K562 (cell line): ENCODE measurements around the gene PON3. TPM values are rescaled to one million over a fixed set of nuclear protein-coding genes. Genes with fewer than 3 reads are reported as not detected.

Source experiments
- ATAC-seq: fragments of 200-7000 bp; cut with Tn5 transposase; 3 replicates; pipeline ENCODE4 v1.9.1; 2020; ENCODE audit warnings: moderate library complexity
- BruUV-seq: library from RNA; stranded (reverse); fragments of 400-500 nt; replicated peaks from 2 replicates; lab custom pipeline; 2021; lab: Mats Ljungman, UMichigan
- CTCF ChIA-PET: fragments of 300-600 bp; formaldehyde crosslinking; extraction: SDS; loops from one replicate; lab custom pipeline; 2021; ENCODE audit warnings: low intra/inter-chr PET ratio; lab: Yijun Ruan, JAX
- POLR2A ChIA-PET: fragments of 300-600, 350-650 bp; sonication (Branson Sonifier 250); formaldehyde crosslinking; extraction: SDS; loops from one replicate; lab custom pipeline; 2021; ENCODE audit warnings: antibody characterized with exemption, inconsistent platforms; lab: Yijun Ruan, JAX
- DNase-seq, 4 experiments: peaks; one replicate each; pipeline versions ENCODE4 v3.0.0 to v3.0.0-alpha.2; 2011 to 2018; ENCODE audit warnings: low spot score in 3 of 4, mixed read lengths in 3 of 4; ENCODE audit errors: extremely low read depth in 1 of 4
- FAIRE-seq: peaks from 2 replicates; lab custom pipeline; 2011; peaks lifted over from hg19 to GRCh38; lab: Jason Lieb, UNC
- H2AFZ ChIP-seq: 2 replicates; pipeline ENCODE4 v1.6.0; 2011; ENCODE audit warnings: low read depth, low read length, control low read depth, inconsistent platforms
- H3K27ac ChIP-seq: fragments of 200-600 bp; 3 replicates; pipeline ENCODE4 v1.8.0; 2011; ENCODE audit warnings: low read depth, mild to moderate bottlenecking, control low read depth, inconsistent platforms, low read length, moderate library complexity, mixed read lengths; ENCODE audit errors: extremely low read depth
- H3K27me3 ChIP-seq, 2 experiments: fragments of 300-600 bp in 1 of 2; 2 replicates in 1 of 2; 3 replicates in 1 of 2; pipeline versions ENCODE4 v1.6.0 to v1.8.0; 2011; ENCODE audit warnings: inconsistent platforms in 2 of 2, low read length in 2 of 2, mild to moderate bottlenecking in 1 of 2, mixed read lengths in 1 of 2, moderate library complexity in 1 of 2; ENCODE audit not compliant: control insufficient read depth in 2 of 2, insufficient read depth in 2 of 2
- H3K36me3 ChIP-seq: fragments of 300-600 bp; 3 replicates; pipeline ENCODE4 v1.8.0; 2011; ENCODE audit warnings: mild to moderate bottlenecking, low read length, inconsistent platforms; ENCODE audit not compliant: control insufficient read depth, insufficient read depth
- H3K4me1 ChIP-seq, 2 experiments: fragments of 200-600 bp in 1 of 2; replicated peaks in 1 of 2; 2 replicates in 1 of 2; 3 replicates in 1 of 2; pipeline versions ENCODE4 v1.5.1 to v1.8.0; 2011; ENCODE audit warnings: inconsistent platforms in 2 of 2, low read length in 2 of 2, mild to moderate bottlenecking in 1 of 2, mixed read lengths in 1 of 2, moderate library complexity in 1 of 2; ENCODE audit not compliant: control insufficient read depth in 2 of 2, insufficient read depth in 2 of 2
- H3K4me2 ChIP-seq: 2 replicates; pipeline ENCODE4 v1.6.1; 2011; ENCODE audit warnings: low read length, control low read depth, inconsistent platforms, mixed read lengths; ENCODE audit not compliant: insufficient read depth
- H3K4me3 ChIP-seq: fragments of 200-600 bp; sonication (generic), shearing (Covaris generic); 2 replicates; pipeline ENCODE4 v1.5.1; 2016; ENCODE audit warnings: control low read depth, inconsistent platforms
- H3K79me2 ChIP-seq: fragments of 200-600 bp; 3 replicates; pipeline ENCODE4 v1.8.0; 2011; ENCODE audit warnings: low read length, inconsistent platforms; ENCODE audit not compliant: control insufficient read depth, insufficient read depth
- H3K9ac ChIP-seq, 2 experiments: 2 replicates each; pipeline versions ENCODE4 v1.6.0 to v1.6.1; 2011; ENCODE audit warnings: low read depth in 2 of 2, low read length in 2 of 2, control low read depth in 1 of 2, inconsistent platforms in 1 of 2, mild to moderate bottlenecking in 1 of 2, mixed read lengths in 1 of 2; ENCODE audit not compliant: insufficient read depth in 1 of 2
- H3K9me1 ChIP-seq: one replicate; pipeline ENCODE4 v1.6.0; 2011; ENCODE audit warnings: inconsistent platforms, mild to moderate bottlenecking, low read length, moderate library complexity; ENCODE audit not compliant: control insufficient read depth, insufficient read depth
- H3K9me3 ChIP-seq: replicated peaks from 2 replicates; pipeline ENCODE4 v1.5.1; 2011; ENCODE audit warnings: low read depth, low read length, inconsistent platforms; ENCODE audit not compliant: control insufficient read depth, insufficient read depth
- H4K20me1 ChIP-seq: replicated peaks from 2 replicates; pipeline ENCODE4 v1.6.1; 2011; ENCODE audit warnings: low read length, inconsistent platforms, mixed read lengths; ENCODE audit not compliant: control insufficient read depth, insufficient read depth
- CAMTA2 ChIP-seq: fragments of 250-450 bp; sonication (Bioruptor Pico); conservative IDR thresholded peaks from 2 replicates; pipeline ENCODE4 v1.5.1; 2022
- CCNT2 ChIP-seq: IDR thresholded peaks from 2 replicates; pipeline ENCODE4 v1.6.1; 2011; ENCODE audit warnings: borderline replicate concordance, low read depth, mild to moderate bottlenecking, moderate library complexity, mixed read lengths, low read length; ENCODE audit not compliant: insufficient read length; ENCODE audit errors: extremely low read depth
- CHD2 ChIP-seq: IDR thresholded peaks from 2 replicates; pipeline ENCODE4 v1.6.1; 2011; ENCODE audit warnings: low read depth, low read length
- EP300 ChIP-seq: IDR thresholded peaks from 2 replicates; pipeline ENCODE4 v1.6.1; 2012; ENCODE audit warnings: low read length, improper control_type of control experiment
- MAFF ChIP-seq: IDR thresholded peaks from 2 replicates; pipeline ENCODE4 v1.6.1; 2012; ENCODE audit warnings: low read length, improper control_type of control experiment
- NFE2 ChIP-seq: IDR thresholded peaks from 2 replicates; pipeline ENCODE4 v1.6.1; 2014; ENCODE audit warnings: antibody characterized with exemption, low read depth
- POLR2B ChIP-seq: fragments of 450-650 bp; IDR thresholded peaks from 2 replicates; pipeline ENCODE4 v1.6.1; 2018; ENCODE audit warnings: low read depth; ENCODE audit not compliant: partially characterized antibody
- RBM39 ChIP-seq: fragments of 200-400 bp; formaldehyde crosslinking; optimal IDR thresholded peaks from 2 replicates; pipeline ENCODE3; 2018; ENCODE audit warnings: low read depth, low read length
- SFPQ ChIP-seq: fragments of 200-400 bp; formaldehyde crosslinking; IDR thresholded peaks from 2 replicates; pipeline ENCODE4 v1.6.1; 2017; ENCODE audit warnings: mild to moderate bottlenecking, low read depth, low read length, moderate library complexity
- SMARCB1 ChIP-seq: IDR thresholded peaks from 2 replicates; pipeline ENCODE4 v1.6.1; 2011; ENCODE audit warnings: improper control_type of control experiment, low read depth; ENCODE audit not compliant: insufficient read length
- WHSC1 ChIP-seq: IDR thresholded peaks from one replicate; pipeline ENCODE4 v1.6.1; 2012; ENCODE audit warnings: low read length, control low read depth, inconsistent platforms
- ZNF311 ChIP-seq: fragments of 250-450 bp; sonication (Bioruptor Pico); IDR thresholded peaks from 2 replicates; pipeline ENCODE4 v1.4.0; 2020; ENCODE audit warnings: mild to moderate bottlenecking, moderate library complexity
- ZNF407 ChIP-seq: fragments of 450-650 bp; IDR thresholded peaks from 2 replicates; pipeline ENCODE4 v1.6.1; 2016; ENCODE audit warnings: low read depth
- ZNF780A ChIP-seq: fragments of 250-450 bp; sonication (Bioruptor Pico); IDR thresholded peaks from 2 replicates; pipeline ENCODE4 v1.5.0; 2021; ENCODE audit warnings: mild to moderate bottlenecking
- WGBS: fragments of 100-300 bp; shearing (Covaris generic); methylation state at CpG from one replicate; pipeline ENCODE4 v1.1.6; 2016; ENCODE audit warnings: low coverage, mixed read lengths; ENCODE audit not compliant: insufficient coverage; ENCODE audit errors: missing lambda C conversion rate; 5-methylcytosine and 5-hydroxymethylcytosine counted together
- in situ Hi-C: fragments of 300-500 bp; cut with MboI; formaldehyde crosslinking; loops from 4 replicates; pipeline ENCODE4 v1.15.0; 2018; ENCODE audit warnings: inconsistent platforms, mixed read lengths
- intact Hi-C: fragments of 100-400 bp; cut with micrococcal nuclease; formaldehyde crosslinking; loops from 2 replicates; pipeline ENCODE4 v1.14.2; 2022
- polyA plus RNA-seq, 8 experiments: library from polyadenylated mRNA; depleted of rRNA in 4 of 8; stranded (reverse) in 5 of 8; unstranded in 3 of 8; fragments of >200 nt; fragmentation: Nextera tagmentation in 2 of 8; fragmentation: Illumina TruSeq in 1 of 8; extraction: Ambion mirVana in 2 of 8; extraction: Trizol in 1 of 8; gene quantifications; 2 replicates each; pipeline versions ENCODE4 v1.2.1 to v1.2.3, GENCODE V29; 2011 to 2014; ENCODE audit warnings: inconsistent platforms in 1 of 8, missing spikeins in 1 of 8
- total RNA-seq, 7 experiments: library from RNA; depleted of rRNA in 6 of 7; stranded (reverse); fragments of >200 nt in 6 of 7; fragmentation: Illumina TruSeq in 2 of 7; extraction: Trizol in 2 of 7; gene quantifications; 2 replicates each; pipeline versions ENCODE4 v1.2.1 to v1.2.3, GENCODE V29; 2011 to 2021; ENCODE audit warnings: low replicate concordance in 1 of 7

PON3 gene
- total and polyA plus RNA-seq, 9 of the 15 experiments (the other 6 are each of a cell fraction or from before 2014, with no cell fraction given): 0.15 to 0.38 (median 0.18) TPM; not detected in 6

GRCh38 chr7:95395755-95396135, 430 bp downstream of the PON3 start:
- Histone ChIP-seq H3K36me3 (no peaks in the 10 kb centered on the region), H2AFZ (peak overlapping the region; percentile 93)
- BruUV-seq: no TSS peak
- TF ChIP-seq SMARCB1 (no peak), ZNF407 (no peak), RBM39 (no peak), CAMTA2 (CRISPR knock-in tag) (no peak), CCNT2 (no peak), CHD2 (no peak), NFE2 (no peak), EP300 (no peak), ZNF780A (no peak), SFPQ (no peak), ZNF311 (CRISPR knock-in tag) (no peak), MAFF (no peak), POLR2B (no peak), WHSC1 (no peak)

More at GRCh38 chr7:95395755-95396135, 430 bp downstream of the PON3 start:
- intact Hi-C loops (loop anchor here (2.0 kb wide), 1 partner anchor 81 kb away; no protein-coding TSS in a partner anchor), in situ Hi-C loops (no loop called here)
- Histone ChIP-seq H3K9me3 (no peaks in the 10 kb centered on the region), H3K4me1 (peaks cover 0 to 8% of the 10 kb centered on the region in 2 experiments; a peak in 3 of 5 replicates), H3K4me3 (peak overlapping the region; percentile 42), H3K4me2 (peak overlapping the region; percentile 81), H3K9me1 (no peaks in the 10 kb centered on the region), H3K79me2 (no peaks in the 10 kb centered on the region), H3K9ac (peak overlapping the region in 1 of 2 experiments; percentile 82; a peak in 1 of 4 replicates), H3K27ac (no peak overlapping the region), H3K27me3 (peaks cover 11 to 22% of the 10 kb centered on the region in 2 experiments; a peak in 4 of 5 replicates), H4K20me1 (no peaks in the 10 kb centered on the region)
- POLR2A ChIA-PET: interaction anchor here (1.1 kb wide), 1 partner anchor 9 kb away, joined by 3 read pairs; no protein-coding TSS in a partner anchor
- DNase-seq (no peak), ATAC-seq (no peak; the same call in 1 of the 3 replicates), FAIRE-seq (no peak)
- CTCF ChIA-PET: interaction anchor here (1.5 kb wide), 1 partner anchor 81 kb away, joined by 4 read pairs; no protein-coding TSS in a partner anchor
- 12% methylated on average over 11 of the region's 11 CpGs for WGBS
